ENCODE results near the gene ULBP3.

Gene ULBP3

DNA sequence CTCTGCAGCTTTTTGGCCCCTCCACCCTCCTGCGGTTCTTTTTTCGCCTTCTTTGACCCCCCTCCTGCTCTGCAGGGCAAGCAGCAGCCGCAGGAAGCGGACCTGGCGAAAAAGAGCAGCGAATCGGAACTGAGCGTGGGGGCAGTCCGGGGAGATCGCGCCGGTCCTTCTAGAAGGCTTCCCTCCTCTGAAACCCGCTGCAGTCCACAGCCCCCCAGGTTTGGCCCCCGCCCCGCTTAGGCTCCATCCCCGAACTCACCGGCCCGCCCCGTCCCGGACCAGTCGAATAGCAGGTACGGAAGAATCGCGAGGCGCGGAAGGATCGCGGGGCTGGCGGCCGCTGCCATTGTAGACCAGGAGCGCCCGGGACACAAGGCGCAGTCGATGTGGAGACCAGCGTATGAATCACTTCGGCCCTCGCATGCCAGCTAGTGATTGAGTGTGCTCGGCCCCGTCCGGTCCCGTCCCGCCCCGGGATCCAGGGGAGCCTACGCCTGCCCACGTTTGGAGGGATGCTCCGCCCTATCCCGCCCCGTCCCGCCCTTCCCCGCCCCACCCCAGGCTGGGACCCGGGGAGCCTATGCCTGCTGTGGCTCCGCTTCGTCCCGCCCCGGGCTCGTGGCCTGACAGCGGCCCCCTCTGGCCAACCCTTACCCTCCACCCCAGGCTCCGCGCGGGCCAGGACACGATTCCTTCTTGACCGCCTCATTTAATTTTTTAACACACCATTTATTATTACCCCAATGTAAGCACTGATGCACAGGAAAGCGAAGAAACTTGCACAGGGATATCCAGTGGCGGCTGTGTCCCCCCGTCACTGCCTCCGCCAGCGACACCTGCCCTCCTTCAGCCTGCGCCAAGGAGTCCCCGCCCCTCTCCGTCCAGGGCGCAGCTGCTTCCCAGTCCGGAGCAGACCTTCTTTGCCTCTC lies at the start of gene ULBP3:
ULBP3 (minus strand) TSS at position 402 of the 929 bp plus-strand sequence; CDS start at position 347, 55 bp downstream.
- DNase-seq (ENCODE audit: low read depth in 2 of 2): peak; percentile 33 to 59

- DNase-seq (ENCODE audit: low read depth in 2 of 2): no peak
Observed at GRCh38 chr6:150118627-150119026, 49.7 kb upstream of the ULBP3 start.

DNA sequence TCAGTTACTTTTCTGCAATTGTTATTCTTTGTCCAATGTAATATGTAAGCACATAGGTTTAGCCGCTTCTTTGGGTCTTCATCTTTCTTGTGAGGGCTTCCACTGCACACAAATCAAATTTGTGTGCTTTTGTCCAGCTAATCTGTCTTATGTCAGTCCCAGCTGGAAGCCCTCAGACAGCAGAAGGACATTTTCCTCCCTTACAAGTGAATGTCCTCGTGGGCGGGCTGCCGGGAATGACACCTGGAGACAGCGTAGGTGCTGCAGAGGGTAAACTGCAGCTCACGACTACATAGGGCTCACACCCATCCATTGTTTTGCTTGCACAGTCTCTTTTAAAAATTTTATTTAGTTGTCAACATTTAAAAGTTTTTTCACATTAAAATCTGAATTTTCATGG lies 49.3 kb upstream of the ULBP3 start:
- no peak for DNase-seq (ENCODE audit: low read depth in 2 of 2)

- DNase-seq (ENCODE audit: low read depth in 2 of 2): no peak
Observed at GRCh38 chr6:150116200-150116800, 47.4 kb upstream of the ULBP3 start.

GRCh38 chr6:150115769-150116168 lies 46.8 kb upstream of the ULBP3 start:
- DNase-seq (ENCODE audit: low read depth in 2 of 2): no peak

DNA sequence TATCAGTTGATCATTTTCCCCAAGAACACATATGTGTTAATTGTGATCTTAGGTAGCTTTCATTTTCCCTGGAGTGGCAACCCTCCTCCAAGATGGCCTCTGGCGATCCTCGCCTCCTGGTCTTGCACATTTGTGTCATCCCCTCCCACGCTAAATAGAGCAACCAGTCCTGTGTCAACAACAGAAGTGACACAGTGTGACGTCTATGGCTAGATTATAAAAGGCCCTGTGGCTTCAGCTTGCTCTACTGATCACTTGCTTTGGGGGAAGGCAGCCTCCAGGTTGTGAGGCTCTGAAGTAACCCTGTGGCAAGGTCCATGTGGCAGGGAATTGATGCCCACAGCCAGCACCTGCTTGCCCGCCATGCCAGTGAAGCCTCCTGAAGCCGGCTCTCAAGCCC lies 43.3 kb upstream of the ULBP3 start:
- no peak for DNase-seq (ENCODE audit: low read depth in 2 of 2)

- no peak for DNase-seq (ENCODE audit: low read depth in 2 of 2)
Observed at GRCh38 chr6:150102750-150103270, 33.9 kb upstream of the ULBP3 start.

DNA sequence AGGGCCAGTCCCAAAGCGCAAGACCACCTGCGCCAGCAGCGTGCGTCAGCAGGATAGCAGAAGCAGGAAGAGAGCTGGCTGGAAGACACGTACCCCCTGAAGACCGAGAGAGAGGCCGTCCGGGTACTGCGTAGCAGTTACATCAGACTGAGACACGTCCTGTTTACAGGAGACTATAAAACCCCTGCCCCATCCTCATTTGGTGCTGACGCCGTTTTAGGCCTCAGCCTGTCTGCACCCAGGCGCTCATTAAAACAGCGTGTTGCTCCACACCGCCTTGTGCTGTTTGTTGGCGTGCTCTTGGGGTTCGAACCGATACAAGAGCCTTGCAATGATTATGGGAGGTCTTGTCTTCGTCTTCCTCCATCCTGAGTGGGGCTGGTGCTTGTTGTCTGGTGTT lies 31.8 kb upstream of the ULBP3 start:
- no peak for DNase-seq (ENCODE audit: low read depth in 2 of 2)

DNA sequence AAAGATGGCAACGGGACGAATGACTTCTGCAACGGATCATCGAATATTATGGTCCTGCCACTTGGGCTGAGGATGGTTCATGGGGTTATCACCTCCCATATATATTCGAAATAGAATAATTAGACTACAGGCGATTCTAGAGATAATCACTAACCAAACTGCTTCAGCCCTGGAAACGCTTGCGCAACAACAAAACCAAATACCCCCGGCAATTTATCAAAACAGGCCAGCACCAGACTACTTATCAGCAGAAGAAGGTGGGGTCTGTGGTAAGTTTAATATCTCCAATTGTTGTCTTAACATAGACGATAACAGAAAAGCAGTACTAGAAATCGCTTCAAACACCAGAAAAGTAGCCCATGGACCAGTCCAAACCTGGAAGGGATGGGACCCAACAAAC lies 31.0 kb upstream of the ULBP3 start:
- no peak for DNase-seq (ENCODE audit: low read depth in 2 of 2)

DNA sequence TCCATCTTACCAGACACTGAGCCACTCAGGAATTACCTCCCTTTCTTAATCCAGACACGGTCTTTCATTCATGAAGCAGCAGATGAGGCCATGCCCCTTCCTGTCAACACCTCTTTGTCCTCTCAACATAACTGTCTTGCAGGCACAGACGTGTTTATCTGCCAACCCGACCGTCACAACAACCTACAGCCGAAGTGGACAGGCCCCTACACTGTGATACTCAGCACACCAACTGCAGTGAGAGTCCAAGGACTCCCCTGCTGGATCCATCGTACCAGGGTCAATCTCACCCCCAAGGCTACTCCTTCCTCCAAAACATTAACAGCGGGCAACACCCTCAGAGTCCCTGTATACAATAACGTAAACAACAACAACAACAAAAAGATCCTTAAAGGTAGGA lies 30.6 kb upstream of the ULBP3 start:
- DNase-seq (ENCODE audit: low read depth in 2 of 2): no peak

GRCh38 chr6:150098155-150098554 lies 29.2 kb upstream of the ULBP3 start:
- no peak for DNase-seq (ENCODE audit: low read depth in 2 of 2)

- DNase-seq (ENCODE audit: low read depth in 2 of 2): no peak
Observed at GRCh38 chr6:150093397-150093796, 24.5 kb upstream of the ULBP3 start.

GRCh38 chr6:150091476-150091875 lies 22.6 kb upstream of the ULBP3 start:
- no peak for DNase-seq (ENCODE audit: low read depth in 2 of 2)

DNA sequence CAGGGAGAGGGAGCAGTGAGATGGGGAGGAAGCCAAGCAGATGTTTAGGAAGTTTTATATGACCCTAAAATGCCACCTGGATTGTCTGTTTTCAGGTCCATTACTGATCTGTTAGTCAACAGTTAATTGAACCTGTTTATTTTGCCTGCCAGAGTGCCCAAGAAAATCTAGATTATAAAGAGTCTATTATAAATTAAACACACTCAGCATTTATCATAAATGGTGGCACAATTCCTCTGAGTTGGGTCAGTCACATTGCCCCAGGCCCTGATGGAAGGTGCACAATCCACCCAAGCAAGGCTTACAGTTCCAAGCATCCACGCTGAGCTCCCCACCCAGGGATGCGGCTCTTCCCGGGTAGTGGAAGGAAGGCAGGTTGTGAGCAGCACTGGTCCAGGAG lies 21.4 kb upstream of the ULBP3 start:
- DNase-seq (ENCODE audit: low read depth in 2 of 2): no peak

- DNase-seq (ENCODE audit: low read depth in 2 of 2): no peak
Observed at GRCh38 chr6:150088481-150089154, 19.7 kb upstream of the ULBP3 start.

- no peak for DNase-seq (ENCODE audit: low read depth in 2 of 2)
Observed at GRCh38 chr6:150087336-150087735, 18.4 kb upstream of the ULBP3 start.

DNA sequence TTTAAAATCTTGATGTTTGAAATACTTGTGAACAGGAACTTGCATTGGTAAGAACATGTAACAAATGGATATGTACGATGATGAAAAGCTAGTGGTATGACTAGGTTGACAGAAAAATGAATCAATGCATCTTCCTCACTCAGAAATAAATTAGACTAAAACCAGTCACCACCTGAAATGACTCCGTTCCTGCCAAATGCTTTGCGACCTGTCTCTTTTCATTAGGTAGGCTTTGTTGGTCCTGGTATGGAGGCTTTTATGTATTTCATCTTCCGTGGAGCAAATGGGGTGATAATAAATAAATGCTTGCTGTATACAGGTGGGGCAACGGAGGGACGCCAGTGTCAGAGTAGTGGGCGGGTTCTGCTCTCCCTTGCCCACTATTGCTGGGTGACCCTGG lies 17.1 kb upstream of the ULBP3 start:
- no peak for DNase-seq (ENCODE audit: low read depth in 2 of 2)

DNA sequence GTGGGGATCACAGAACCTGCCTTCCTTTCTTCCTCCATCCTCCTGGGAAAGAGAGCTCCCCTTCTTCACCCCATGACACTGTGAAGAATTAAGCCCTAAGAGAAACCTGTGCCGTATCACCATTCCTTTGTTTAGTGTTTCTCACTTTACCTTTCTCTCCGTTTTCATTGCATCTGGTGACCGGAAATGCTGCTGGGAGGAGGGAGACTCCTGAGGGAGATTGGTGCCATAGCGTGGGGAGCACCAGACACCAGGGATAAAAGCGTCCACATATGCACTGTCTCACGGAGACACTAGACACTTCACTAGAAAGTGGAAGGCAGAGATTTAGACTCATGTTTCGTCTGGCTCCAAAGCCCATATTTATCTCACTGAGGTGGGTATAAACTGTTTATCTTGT lies 15.5 kb upstream of the ULBP3 start:
- no peak for DNase-seq (ENCODE audit: low read depth in 2 of 2)

DNA sequence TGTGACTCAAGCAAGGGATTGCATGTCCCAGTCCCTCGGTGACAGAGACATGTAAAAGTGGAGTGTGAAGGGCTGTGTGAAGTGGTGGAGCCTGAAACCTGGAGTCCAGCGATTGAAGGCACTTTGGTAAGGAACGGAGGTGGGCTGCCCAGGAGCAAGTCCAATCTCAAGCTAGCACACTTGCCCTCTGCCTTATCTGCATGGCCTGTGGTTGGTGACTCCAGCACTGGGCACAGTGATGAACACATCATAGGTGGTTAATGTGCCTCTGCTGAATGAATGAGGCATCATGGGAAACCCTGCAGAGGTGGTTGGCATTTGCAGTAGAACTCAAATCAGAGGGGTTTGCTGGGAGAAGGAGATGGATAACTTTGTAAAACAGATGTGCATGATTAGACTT lies 14.9 kb upstream of the ULBP3 start:
- DNase-seq (ENCODE audit: low read depth in 2 of 2): no peak

GRCh38 chr6:150081702-150082101 lies 12.8 kb upstream of the ULBP3 start:
- no peak for DNase-seq (ENCODE audit: low read depth in 2 of 2)

- no peak for DNase-seq (ENCODE audit: low read depth in 2 of 2)
Observed at GRCh38 chr6:150079604-150080003, 10.7 kb upstream of the ULBP3 start.

DNA sequence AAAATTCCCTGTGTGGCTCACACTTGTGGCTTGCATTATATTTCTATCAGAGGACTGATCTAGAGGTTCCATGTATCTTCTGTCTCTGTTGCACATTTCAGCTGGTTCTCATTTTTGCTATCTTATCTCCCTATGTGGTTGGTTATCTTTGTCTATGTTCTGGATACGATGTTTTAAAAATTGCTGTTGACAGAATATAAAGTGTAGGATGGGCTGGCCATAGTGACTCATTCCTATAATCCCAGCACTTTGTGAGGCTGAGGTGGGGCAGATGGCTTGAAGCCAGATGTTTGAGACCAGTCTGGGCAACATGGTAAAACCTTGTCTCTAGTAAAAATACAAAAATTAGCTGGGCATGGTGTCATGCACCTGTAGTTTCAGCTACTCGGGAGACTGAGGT lies 9.9 kb upstream of the ULBP3 start:
- no peak for DNase-seq (ENCODE audit: low read depth in 2 of 2)

All from stimulated activated CD4-positive, alpha-beta T cell treated with anti-CD3 and anti-CD28 coated beads, Interleukin-15, amount 100 ng/mL, for 48 hours (primary cell).